GM12873 (cell line): ENCODE results near the gene SYT13.

Experiments used
- CTCF ChIP-seq: IDR thresholded peaks from 2 replicates; pipeline ENCODE4 v1.5.1; 2012; ENCODE audit warnings: low read depth, mild to moderate bottlenecking, moderate library complexity, low read length, control low read depth; ENCODE audit not compliant: insufficient read depth; ENCODE audit errors: missing control alignments

Gene SYT13

GRCh38 chr11:45270946-45271716 is 15.0 kb downstream of the SYT13 start:
- TF ChIP-seq CTCF = no peak

GRCh38 chr11:45269678-45270077 is 16.5 kb downstream of the SYT13 start:
- TF ChIP-seq CTCF = no peak

DNA sequence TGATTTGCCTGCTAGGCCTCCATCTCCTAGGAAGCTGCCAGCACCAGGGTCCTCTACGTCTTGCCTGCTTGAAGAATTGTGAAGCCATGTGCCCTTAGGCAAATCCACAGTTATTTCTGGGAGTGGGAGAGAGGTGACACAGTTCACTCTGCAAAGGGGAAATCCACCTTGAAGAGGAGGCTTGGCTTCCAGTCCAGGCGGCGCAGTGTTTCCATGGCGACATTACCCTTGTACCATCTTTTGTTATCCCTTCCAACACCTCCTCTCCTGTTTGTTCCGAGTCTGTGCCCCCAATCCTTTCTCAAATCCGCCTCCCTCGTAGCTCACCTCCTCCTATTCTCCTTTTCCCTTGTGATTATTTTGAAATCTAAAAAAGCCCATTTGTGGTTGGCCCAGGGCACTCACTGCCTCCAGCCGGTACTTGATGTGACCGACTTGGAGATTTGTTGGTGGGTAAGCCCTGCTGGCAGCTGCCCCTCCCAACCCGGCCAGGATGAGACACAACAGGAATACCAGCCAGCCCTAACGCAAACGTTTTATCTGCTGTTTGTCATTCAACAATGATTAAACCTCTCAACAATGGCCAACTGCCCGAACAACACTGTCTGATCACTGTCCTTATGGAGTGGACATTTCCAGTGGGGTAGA is 18.4 kb downstream of the SYT13 start:
- no peak for TF ChIP-seq CTCF

DNA sequence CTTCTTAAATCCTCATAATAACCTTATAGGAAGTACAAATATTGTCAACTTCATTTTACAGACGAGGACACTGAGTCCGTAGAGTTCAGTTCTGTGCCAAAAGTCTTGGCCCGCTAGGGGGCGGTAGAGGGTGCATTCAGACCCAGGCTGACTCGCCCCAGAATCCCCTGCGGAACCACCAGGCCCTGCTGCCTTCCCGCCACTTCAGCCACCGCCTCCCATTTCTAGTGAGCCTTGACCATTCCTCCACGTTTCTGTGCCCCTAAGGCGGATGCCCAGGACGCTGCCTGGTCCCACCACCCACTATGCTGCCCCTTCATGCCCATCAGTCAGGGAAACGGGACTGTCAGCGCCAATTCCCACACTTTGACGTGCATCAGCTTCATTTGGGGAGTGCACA is 19.1 kb downstream of the SYT13 start:
- peak; percentile 57 for TF ChIP-seq CTCF

DNA sequence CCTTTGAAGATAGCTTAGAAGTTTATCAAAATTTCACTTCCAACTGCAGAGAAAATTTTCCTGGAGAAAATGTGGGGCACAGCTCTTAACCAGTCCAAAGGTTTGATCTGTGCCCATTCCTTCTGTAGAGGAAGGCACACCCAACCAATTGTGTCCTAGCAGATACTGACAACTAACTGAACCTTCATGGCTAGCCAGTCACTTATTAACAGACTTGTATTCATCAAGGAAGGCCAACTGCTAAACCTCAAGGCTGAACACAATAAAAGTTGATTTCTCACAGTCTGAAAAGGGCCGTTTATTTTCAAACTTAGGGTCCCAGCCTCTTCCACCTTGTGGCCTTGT is 19.5 kb downstream of the SYT13 start:
- no peak for TF ChIP-seq CTCF

DNA sequence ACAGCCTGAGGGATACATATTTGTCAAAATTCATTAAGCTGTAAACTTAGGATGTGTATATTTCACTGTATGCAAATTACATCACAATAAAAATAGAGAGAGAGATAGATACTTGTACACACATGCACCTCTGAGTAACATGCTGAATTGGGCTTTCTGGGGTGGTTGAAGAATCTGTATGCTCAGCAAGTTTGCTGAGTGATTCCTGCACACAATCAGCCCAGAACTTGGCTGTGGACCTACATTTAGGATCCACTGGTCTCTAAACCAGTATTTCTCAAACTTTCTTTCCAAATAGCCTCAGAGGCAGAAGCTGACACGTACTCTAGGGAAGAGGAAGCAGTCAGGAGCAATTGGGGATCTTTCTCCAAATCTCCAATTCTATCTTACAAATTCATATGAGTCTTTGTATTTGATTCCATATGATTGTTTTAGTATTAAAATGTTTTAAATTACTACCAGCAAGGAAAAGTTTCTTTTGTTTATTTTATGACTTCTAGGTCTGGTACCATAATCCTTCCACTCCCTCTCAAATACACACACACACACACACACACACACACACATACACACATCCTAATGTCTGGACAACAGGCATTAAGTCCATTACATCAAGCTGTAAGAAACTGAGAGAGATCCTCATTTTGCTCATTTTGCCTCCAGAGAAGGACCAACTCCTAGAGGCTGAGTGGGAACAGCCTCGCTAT is 20.0 kb downstream of the SYT13 start:
- TF ChIP-seq CTCF = no peak

DNA sequence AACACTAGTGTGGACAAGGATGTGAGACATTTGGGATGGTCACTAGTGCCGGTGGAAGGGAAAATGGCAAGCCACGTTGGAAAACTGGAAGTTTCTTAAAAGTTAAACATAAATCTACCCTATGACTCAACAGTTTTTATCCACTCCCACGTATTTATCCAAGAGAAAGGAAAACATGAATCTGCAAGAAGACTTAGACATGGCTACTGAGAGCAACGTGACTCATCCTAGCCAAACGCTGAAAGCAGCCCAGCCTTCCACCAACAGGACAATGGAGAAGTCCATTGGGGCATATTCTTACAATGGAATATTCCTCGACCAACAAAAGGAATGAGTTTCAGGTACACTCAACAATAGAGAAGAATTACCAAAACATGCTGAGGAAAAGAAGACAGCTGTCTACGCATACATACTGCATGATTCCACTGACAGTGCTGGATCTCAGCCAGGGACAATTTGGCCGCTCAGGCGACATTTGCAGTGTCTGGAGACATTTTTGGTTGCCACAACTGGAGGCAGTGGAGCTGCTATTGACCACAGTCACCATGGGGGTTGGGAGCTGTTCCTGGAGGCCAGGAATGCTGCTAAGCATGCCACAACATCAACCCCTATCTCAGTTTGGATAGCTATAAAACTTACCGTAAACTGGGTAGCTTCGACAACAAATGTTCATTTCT is 21.2 kb downstream of the SYT13 start:
- TF ChIP-seq CTCF = no peak
